GM12864 (cell line): ENCODE data around the gene RMND5A.

Experiments used
- DNase-seq: peaks from one replicate; pipeline ENCODE4 v3.0.0-alpha.2; 2011; ENCODE audit warnings: low read depth
- H3K4me3 ChIP-seq: 2 replicates; pipeline ENCODE4 v1.5.1; 2011; ENCODE audit warnings: mild to moderate bottlenecking, low read depth, low read length, control low read depth
- TF ChIP-seq, protein P1 (sequence below): IDR thresholded peaks from 2 replicates; pipeline ENCODE4 v1.5.1; 2011; ENCODE audit warnings: low read depth, mild to moderate bottlenecking, moderate library complexity, low read length, control low read depth, inconsistent platforms; ENCODE audit errors: missing control alignments

The RMND5A gene

DNA sequence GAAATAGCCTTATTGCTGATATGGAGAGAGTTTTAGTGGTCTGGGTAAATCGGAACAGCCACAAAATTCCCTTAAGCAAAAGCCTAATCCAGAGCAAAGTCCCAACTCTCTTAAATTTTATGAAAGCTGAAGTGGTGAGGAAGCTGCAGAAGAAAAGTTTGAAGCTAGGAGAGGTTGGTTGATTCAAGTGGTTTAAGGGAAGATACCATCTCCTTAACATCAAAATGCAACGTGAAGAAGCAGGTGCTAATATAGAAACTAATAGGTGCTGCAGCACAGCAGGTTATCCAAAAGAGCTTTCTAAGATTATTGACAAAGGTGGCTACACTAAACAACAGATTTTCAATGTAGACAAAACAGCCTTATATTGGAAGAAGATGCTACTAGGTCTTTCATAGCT, 98.9 kb downstream of the RMND5A start:
- TF ChIP-seq, protein P1, sequence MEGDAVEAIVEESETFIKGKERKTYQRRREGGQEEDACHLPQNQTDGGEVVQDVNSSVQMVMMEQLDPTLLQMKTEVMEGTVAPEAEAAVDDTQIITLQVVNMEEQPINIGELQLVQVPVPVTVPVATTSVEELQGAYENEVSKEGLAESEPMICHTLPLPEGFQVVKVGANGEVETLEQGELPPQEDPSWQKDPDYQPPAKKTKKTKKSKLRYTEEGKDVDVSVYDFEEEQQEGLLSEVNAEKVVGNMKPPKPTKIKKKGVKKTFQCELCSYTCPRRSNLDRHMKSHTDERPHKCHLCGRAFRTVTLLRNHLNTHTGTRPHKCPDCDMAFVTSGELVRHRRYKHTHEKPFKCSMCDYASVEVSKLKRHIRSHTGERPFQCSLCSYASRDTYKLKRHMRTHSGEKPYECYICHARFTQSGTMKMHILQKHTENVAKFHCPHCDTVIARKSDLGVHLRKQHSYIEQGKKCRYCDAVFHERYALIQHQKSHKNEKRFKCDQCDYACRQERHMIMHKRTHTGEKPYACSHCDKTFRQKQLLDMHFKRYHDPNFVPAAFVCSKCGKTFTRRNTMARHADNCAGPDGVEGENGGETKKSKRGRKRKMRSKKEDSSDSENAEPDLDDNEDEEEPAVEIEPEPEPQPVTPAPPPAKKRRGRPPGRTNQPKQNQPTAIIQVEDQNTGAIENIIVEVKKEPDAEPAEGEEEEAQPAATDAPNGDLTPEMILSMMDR = no peak
- no peak overlapping the region for H3K4me3 ChIP-seq
- no peak for DNase-seq

DNA sequence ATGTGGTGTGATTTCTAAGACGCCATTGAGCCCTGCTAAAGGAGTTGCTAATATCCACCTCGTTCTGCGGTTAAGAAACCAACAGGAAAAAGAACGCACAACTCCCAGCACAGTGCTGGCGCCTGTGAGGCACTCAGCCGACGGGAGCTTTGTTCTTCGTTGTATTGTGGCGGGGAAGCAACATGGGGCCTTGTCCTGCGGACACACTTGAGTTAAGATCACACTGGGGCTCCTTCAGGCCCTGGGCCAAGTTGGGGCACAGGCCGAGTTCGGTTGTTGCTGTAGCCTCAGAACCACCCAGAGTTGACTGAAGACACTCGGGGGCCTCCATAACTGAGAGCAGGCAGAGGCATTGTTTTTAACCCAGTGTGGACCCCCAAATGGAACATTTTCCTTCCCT, 101.2 kb downstream of the RMND5A start:
- TF ChIP-seq, protein P1 = no peak
- DNase-seq = no peak
- no peak overlapping the region for H3K4me3 ChIP-seq

DNA sequence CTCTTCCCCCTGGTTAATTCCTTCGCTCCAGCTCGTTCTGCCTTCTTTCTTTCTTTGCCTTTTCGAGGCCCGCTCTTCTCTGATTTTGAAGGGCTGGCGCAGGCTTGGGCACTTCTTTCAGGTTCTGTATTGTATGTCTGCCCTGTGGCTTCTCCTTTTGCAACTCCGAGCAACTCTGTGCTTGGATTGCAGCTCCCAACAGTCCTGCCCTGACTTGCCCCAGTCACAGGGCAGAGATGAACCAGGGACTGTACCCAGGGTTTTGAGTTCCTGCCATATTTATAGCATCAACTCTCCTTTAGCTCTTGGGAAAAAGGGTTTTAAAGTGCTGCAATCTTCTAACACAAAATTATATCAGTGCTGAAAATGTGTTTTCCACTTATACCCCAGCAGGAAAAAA, 101.8 kb downstream of the RMND5A start:
- no peak overlapping the region for H3K4me3 ChIP-seq
- TF ChIP-seq, protein P1 = no peak
- DNase-seq = no peak

DNA sequence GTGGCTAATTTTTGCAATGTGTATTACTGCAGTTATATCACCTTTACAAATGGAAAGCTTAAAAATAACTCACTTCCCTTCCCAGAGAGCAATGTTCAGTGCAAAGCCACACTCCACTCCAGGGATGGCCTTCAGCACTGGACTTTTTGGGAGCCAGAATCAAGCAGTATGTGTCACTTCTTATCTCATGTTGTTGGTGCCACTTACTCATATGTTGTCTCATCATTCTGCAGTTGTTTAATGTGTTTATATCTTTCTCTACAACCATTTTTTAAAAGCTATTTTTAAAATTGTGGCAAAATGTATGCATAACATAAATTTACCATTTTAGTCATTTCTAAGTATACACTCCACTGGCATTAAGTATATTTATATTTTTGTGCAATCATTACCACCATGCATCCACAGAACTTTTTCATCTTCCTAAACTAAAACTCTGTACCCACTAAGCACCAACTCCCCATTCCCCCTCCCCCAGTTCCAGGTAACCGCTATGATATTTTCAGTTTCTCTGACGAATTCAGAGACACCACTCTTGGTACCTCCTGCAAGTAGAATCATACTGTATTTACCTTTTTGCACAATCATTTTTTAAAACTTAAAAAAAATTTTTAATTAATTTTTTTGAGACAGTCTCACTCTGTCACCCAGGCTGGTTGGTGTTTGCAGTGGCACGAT, 102.7 kb downstream of the RMND5A start:
- TF ChIP-seq, protein P1 = no peak
- DNase-seq = no peak
- H3K4me3 ChIP-seq = no peak overlapping the region

DNA sequence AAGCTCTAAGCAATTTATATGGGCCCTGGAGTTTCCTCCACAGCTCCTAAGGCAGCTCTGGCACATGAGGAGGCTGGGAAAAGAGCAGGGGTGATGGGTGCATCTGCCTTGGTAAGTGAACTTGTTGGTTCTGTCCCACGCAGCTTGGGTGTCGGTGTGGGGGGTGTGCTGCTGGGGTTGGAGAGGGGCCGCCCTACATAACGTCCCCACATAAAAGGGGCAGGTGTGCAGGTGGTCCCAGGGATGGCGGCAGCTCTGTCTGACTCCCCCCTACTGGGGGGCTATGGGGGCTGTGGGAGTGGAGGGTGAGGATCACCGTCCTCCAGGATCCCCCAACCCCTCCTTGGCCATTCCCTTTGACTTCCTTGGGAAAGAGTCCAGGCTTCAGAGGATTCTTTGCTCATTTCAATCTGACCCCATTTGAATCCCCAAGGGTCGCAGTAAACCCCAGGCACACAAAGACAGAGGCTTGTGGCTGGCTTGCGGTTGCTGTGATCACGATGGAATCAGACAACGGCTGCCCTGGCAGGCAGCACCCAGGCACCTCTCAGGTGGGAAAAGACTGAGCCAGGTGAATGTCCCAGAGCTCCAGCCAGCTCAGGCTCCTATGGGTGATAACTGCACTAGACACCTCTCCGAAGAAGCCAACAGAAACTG, 105.1 kb downstream of the RMND5A start:
- no peak overlapping the region for H3K4me3 ChIP-seq
- TF ChIP-seq, protein P1 = no peak
- DNase-seq = no peak

DNA sequence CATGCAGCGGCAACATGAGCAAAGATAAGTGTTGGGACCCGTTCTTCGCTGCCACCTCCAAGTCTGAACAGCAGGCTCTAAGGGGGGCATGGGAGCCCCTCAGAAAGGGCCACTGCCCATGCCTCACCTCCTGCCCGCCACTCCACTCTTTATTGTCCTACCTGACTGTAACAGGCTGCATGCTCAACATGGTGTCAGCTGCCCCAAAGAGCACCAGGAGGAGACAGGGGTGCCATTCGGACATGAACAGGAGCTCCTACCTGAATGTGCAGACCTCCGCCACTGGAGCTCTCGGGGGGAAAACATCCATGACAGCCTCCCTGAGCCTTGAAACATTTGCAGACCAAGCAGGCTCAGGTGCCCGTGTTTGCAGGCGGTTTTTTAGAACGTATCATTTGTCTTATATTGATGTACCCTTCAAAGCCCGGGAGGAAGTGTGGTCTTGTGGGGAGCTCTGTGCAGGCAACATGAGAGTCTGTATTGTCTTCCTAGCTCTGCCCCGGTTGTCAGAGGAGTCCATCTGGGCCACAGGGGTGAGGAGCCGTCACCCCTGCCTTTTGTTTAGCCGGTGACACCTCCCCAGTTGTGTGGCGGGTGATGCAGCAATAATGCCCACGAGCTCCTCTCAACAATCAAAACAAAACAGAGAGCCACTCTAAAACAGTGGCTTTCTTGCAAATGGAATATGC, 105.7 kb downstream of the RMND5A start:
- DNase-seq = no peak
- H3K4me3 ChIP-seq = no peak overlapping the region
- TF ChIP-seq, protein P1 = no peak

DNA sequence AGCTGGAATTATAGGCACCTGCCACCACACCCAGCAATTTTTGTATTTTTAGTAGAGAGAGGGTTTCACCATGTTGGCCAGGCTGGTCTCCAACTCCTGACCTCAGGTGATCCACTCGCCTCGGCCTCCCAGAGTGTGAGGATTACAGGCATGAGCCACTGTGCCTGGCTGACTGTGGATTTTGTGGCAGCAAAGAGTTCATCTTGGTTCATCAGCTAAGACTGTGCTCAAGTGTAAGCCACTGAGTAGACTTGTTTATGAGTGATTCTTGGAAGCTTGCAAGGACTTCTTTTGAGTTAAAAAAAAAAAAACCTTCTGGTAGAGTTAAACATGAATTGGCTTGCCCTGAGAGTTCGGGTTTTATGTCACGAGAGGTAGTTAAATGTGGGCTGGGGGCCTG, 106.9 kb downstream of the RMND5A start:
- DNase-seq = no peak
- H3K4me3 ChIP-seq = no peak overlapping the region
- TF ChIP-seq, protein P1 = no peak
